HG03521 (cell line): ENCODE data around the gene SRM.
"Not testable (repeated sequence)": the region's sequence is repeated elsewhere in the genome, so short reads cannot be mapped to it uniquely, and the experiment has no call there.

ENCODE experiments used
- ATAC-seq: cut with Tn5 transposase; IDR thresholded peaks from one replicate; pipeline ENCODE4 v1.9.1; 2021; ENCODE audit warnings: mild to moderate bottlenecking, moderate library complexity; ENCODE audit not compliant: unreplicated experiment

The SRM gene

DNA sequence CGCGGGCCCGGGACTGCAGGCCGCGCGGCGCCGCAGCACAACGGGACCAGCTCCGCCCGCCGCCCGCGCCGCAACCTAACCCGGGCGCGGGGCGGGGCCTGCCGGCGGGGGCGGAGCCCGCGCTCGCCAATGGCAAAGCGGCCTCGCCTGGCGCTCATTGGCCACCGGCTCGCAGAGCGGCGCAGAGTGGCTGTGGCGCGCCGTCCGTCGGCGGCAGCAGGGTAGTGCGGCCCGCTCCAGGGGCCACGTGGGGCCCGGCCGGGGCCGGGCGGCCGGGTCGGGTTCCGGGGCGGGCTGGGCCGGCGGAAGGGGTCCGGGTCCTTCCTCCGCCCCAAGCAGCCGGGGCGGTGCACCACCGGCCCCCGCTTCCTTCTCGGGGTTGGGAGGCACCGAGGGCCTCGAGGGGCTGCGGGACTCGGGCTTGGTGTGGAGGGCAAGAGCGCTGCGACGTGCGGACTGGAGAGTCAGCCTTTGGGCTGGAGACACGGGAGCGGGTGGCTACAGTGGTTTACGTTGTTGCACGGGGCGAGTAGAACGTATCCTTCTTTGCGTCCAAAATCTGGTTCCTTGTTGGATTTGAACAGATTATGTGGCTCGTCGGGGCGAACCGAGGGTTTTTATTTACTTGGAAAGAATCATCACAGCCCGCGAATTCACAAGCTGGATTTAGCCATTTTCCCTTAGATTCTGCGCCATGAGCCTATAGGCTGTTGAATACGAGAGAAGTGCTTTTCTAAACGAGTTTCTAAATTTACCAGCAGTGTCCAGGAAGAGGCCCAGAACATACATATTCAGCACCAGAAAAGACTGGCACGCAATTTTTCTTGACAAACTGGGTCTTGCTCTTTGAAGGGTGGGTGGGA, at the start of gene SRM:
Gene SRM, minus strand, starts transcription at position 51 of the 863 bp plus-strand sequence. CDS start 75 bp downstream, outside the sequence.
- ATAC-seq = peak; percentile 92

DNA sequence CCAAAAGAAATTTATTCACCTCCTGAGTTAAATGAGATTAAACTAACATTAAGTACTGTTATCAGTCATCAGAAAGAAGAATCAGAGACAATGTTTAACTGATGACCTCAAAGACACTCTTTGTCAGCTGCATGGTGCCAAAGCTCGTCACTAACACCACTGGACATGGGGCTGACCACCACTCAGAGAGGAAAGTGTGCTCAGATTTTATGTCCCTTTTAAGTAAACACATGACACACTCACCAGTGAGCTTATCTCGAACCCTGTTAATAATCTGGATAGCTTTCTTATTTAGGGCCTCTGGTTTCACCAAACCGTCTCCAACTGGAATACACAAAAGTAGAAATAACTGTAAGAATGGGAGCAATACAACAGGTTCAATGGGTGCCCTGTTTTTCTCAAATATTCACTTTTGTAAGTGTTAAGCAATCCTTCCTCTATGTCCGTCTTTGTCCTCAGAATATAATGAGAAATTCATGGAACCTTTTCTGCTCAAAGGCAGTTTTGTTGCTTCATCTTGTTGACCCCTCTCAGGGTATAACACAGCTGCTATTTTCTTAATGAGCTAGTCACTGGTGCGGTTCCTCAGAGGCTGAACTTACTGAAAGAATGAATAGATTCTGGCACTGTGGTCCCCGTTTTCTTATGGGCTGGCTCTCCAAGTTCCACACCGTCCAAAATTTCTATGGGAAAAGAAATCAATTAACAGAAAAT, 49.4 kb upstream of the SRM start:
- no peak for ATAC-seq

DNA sequence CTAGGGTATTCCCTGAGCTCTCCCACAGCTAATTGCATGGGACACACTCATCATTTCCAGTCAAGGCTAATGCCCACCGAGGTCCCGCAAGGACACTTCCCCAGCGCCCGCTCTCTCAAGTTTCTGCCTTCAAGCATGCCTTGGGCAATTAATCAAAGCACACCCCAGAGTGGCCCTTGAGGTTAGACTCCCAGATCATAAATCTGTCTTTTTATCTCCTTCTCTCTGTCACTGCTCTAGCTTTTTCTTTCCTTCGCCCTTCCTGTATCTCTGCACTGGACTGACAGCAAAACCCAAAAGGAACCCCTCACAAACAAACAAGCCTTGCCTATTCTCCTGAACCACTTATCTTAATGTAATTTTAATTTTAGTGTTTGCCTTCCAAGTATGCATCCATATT, 47.8 kb upstream of the SRM start:
- no peak for ATAC-seq

DNA sequence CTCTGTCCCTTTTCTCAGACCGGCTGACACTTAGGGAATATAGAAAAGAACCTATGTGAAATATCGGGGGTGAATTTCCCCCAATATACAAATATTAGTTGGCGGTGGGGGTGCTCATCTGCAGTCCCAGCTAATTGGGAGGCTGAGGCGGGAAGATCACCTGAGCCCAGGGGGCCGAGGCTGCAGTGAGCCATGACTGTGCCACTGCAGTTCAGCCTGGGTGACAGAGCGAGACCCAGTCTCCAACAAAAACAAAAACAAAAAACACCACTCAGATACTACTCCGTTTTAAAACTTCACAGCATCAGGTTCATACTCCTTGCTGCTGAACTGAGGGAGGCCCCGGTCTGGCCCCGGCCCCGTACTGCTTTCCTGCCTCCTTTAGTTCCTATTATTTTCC, 45.8 kb upstream of the SRM start:
- no peak for ATAC-seq

- no peak for ATAC-seq
These were observed 41.5 kb upstream of the SRM start for GRCh38 chr1:11101347-11101746.

DNA sequence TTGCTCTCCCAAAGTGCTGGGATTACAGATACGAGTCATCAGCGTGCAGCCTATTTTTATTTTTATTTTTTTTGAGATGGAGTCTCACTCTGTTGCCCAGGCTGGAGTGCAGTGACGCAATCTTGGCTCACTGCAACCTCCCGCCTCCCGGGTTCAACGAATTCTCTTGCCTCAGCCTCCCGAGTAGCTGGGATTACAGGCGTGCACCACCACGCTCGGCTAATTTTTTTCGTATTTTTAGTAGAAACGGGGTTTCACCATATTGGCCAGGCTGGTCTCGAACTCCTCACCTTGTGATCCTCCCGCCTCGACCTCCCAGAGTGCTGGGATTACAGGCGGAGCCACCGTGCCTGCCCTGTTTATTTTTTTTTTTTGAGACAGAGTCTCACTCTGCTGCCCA, 41.0 kb upstream of the SRM start:
- ATAC-seq = not testable (repeated sequence)

DNA sequence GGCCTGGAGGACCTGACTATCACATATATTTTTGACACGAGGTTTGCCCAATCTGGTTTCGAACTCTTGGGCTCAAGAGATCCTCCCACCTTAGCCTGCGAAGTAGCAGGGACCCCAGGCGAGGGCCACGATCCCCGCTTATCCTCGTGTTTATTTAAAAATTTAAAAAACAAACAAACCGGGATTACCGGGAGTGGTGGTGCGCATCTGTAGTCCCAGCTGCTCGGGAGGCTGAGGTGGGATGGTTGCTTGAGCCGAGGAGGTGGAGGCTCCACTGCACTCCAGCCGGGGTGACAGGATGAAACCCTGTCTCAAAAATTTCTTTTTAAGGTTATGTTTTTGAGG, 40.3 kb upstream of the SRM start:
- no peak for ATAC-seq

DNA sequence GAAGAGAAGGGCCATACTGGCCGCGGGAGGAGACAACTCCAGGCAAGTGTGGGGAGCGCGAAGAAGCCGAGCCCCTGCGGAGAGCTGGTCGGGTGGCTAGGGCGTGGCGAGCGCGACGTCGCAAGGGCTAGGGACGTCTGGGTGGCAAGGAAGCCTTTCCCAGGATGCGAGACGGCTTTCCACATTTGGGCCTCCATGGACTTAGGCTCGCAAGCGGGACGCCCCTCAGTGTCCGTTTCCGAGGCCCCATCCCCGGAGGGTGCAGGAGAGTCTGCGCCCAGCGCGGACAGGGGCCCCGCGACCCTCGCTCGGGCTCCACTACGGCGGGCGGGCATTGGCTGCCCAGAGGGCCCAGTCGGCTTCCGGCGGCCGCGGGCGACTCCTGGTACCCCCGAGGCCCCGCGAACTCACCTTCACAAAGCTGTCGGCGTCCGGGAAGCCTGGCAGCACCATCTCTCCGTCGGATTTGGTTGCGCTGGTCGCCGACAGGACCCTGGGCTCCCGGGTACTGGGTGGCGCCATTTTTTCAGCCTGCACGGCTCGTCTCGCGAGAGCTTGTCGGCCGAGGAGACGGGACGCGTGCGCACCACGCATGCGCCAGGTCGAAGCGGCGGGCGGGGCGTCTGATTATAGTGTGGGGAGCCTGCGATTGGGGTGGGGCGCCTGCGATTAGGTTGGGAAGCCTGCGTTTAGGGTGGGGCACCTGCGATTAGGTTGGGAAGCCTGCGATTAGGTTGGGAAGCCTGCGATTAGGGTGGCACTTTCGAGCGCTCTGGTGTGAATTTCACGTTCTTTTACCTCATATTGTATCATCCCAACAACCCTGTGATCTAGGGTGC, 39.7 kb upstream of the SRM start, which contains the start of gene EXOSC10:
Gene EXOSC10, minus strand, starts transcription at position 560 of the 839 bp plus-strand sequence. Its CDS starts 38 bp downstream, at position 522.
- ATAC-seq = peak; percentile 85

- no peak for ATAC-seq
These were observed 39.1 kb upstream of the SRM start for GRCh38 chr1:11098931-11099309.

- ATAC-seq = not testable (repeated sequence)
These were observed 24.0 kb upstream of the SRM start for GRCh38 chr1:11083784-11084183.

DNA sequence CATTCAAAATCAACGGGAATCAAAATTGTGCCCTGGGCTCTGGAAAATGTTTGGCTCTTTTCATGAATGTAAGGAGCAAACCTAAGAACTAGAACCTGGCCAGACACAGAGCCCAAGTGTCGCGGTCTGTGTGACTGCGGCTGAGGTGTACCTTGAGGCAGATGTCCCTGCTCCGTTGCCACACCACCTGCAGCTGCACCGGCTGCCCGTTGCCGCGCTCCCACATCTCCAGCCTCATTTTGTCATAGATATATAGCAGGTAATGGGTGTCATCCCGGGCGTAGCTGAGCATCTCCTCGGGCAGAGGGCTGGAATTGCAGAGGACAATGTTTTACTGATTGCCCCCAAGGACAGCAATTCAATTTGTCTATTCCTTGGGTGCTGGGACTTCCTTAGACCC, 21.1 kb upstream of the SRM start:
- no peak for ATAC-seq

DNA sequence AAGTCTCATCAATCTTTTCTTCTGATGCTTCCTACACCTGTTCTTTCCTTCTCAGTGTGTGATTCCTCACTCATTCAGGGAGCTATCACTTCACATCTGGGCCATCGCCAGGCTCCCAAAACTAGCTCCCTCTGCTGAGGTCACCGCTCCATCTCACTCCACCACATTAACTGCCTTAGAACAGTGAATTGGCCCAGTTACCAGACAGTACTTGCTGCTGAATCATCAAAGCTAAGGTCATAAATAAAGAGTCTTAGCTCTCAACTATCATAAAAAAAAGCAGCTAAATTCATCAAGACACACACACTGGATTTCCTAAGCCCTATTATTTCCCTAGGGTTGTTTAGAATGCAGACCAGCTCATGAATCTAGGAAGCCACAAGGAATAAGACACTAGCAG, 18.8 kb upstream of the SRM start:
- ATAC-seq = no peak

DNA sequence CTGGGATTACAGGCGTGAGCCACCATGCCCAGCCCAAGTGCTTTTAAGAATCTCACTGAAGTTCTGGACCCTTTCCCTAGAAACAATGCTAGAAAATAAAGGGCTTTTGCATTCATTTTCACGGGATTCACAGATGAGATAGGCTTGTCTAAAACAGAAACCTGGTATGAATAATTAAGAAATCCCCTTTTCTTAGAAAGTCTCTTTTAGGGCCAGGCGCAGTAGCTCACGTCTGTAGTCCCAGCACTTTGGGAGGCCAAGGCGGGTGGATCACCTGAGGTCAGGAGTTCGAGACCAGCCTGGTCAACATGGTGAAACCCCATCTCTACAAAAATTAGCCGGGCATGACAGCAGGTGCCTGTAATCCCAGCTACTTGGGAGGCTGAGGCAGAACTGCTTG, 13.6 kb upstream of the SRM start:
- ATAC-seq = not testable (repeated sequence)

DNA sequence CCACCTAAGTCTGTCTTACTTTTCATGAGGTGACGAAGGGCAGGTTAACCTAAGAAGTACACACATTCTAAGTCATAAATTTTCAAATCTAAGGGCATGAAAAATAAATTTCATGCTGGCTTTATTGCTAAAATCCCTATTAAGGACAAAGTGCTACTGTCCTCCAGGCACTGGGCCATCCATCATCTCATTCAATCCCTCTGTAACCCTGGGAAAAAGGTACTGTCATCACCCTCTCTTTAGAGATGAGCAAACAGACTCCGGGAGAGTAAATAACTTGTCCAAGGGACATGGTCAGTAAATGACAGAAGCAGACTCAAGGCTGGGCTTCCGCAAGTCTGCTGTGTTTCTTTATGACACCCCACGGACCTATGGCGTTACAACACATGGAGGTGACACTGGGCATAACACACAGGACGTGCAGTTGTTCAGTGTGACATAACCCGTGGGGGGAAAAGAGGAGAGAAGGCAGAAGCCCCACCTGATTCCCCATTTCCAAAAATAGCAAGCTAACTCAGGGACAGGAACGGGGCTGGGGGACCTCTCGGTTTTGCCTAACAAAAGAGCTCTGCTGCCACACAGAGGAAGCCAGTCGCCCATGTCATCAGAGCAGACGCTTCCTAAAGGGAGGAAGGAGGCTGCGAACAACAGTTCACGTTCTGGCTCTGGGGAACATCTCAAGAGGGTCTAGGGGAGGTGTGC, 12.5 kb upstream of the SRM start:
- no peak for ATAC-seq

GRCh38 chr1:11071463-11072215, 11.8 kb upstream of the SRM start:
- no peak for ATAC-seq

DNA sequence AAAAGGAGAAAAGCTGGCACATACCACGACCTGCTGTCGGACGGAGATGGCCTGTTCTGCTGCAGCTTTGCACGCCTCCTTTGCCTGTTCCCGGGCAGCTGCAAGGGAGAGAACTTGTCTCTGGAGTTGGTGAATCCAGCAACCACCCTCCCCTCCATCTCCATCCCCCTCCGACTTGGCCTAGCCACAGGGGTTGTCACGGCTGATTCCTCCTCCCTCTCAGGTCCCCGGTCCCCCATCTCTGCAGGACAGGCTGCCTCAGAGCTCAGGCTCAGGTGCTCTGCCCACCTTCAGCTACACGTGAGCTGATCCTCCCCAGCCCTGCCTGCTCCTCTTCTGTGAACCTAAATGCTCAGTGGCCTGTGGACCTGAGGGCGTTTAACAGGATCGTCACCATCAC, 11.1 kb upstream of the SRM start:
- no peak for ATAC-seq

- no peak for ATAC-seq
These were observed 9.0 kb upstream of the SRM start for GRCh38 chr1:11068600-11069473.

- no peak for ATAC-seq
These were observed 8.1 kb upstream of the SRM start for GRCh38 chr1:11067716-11068599.
